ENCODE results near the gene SLC43A1.

DNA sequence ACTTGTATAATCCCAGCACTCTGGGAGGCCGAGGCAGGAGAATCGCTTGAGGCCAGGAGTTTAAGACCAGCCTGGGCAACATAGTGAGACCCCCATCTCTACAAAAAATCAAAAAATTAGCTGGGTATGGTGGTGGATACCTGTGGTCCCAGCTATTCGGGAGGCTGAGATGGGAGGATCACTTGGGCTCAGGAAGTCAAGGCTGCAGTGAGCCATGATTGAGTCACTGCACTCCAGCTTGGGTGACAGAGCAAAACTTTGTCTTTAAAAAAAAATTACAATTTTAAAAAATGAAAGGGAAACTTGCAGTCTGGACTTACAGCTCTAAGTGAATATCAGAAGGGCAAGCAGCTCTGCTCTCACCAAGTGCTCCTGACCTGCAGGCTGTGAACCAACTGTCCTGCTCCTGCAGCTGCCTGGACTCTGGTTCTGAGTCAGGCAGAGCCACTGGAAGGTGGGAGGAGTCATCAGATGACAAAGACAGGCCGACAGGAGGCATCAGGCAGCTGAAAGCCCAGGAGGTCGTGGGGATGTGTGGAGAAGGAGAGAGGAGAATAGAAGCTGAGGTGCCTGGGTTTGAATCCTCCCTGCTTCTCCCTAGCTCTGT lies 31.5 kb upstream of the SLC43A1 start:
- TF ChIP-seq POLR2A (IDR thresholded peaks at IDR 0.05; ENCODE audit: borderline replicate concordance, extremely low read depth, insufficient read depth, insufficient read length): no peak
- TF ChIP-seq CTCF (IDR thresholded peaks at IDR 0.05 in 2 of 3, conservative IDR thresholded peaks at IDR 0.05 in 1 of 3; ENCODE audit: borderline replicate concordance in 1 of 3, insufficient read depth in 1 of 3, low read depth in 2 of 3, low read length in 2 of 3): no peak
- TF ChIP-seq, protein P1, sequence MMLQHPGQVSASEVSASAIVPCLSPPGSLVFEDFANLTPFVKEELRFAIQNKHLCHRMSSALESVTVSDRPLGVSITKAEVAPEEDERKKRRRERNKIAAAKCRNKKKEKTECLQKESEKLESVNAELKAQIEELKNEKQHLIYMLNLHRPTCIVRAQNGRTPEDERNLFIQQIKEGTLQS (IDR thresholded peaks at IDR 0.05): no peak
- TF ChIP-seq JUND (IDR thresholded peaks at IDR 0.05): no peak
- TF ChIP-seq RAD21 (IDR thresholded peaks at IDR 0.05; ENCODE audit: low read depth): no peak
- no peak for TF ChIP-seq EZH2 (IDR thresholded peaks at IDR 0.05)
- TF ChIP-seq SRF (IDR thresholded peaks at IDR 0.05; ENCODE audit: low read depth): no peak
